DMS 273 treated with DMSO at 0.1 percent for 48 hours (cell line): ENCODE data around the gene MRPL46.
"Not testable (repeated sequence)": the region's sequence is repeated elsewhere in the genome, so short reads cannot be mapped to it uniquely, and the experiment has no call there.

Source experiments
- DNase-seq: peaks from one replicate; lab custom pipeline; 2025; lab: John Stamatoyannopoulos, UW

Gene MRPL46

GRCh38 chr15:88441076-88441730 lies 26.0 kb downstream of the MRPL46 start:
- DNase-seq = no peak

DNA sequence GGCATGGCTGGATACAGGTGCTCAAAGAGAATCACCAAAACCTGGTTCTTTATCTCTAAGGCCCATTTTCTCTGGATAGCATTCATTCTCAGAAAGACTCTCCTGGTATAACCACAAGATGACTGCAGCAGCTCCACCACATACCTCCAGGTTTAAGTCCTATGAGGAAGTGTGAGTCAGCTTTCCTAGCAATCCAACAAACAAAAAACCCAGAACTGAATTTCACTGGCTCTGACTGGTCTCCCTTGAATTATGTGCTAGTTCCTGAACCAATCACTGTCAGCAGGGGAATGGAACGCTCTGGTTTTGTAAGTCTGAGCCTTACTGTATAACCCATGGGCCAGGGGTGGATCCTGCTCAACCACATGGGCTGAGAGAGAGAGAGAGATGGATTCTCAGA lies 27.2 kb downstream of the MRPL46 start:
- DNase-seq = no peak

GRCh38 chr15:88438181-88438580 lies 29.0 kb downstream of the MRPL46 start:
- DNase-seq = no peak

- not testable (repeated sequence) for DNase-seq
Measured at GRCh38 chr15:88434106-88434505, 33.1 kb downstream of the MRPL46 start.

- no peak for DNase-seq
Measured at GRCh38 chr15:88433046-88433685, 34.0 kb downstream of the MRPL46 start.

- no peak for DNase-seq
Measured at GRCh38 chr15:88431441-88431840, 35.7 kb downstream of the MRPL46 start.

GRCh38 chr15:88430051-88430450 lies 37.1 kb downstream of the MRPL46 start:
- DNase-seq = no peak

DNA sequence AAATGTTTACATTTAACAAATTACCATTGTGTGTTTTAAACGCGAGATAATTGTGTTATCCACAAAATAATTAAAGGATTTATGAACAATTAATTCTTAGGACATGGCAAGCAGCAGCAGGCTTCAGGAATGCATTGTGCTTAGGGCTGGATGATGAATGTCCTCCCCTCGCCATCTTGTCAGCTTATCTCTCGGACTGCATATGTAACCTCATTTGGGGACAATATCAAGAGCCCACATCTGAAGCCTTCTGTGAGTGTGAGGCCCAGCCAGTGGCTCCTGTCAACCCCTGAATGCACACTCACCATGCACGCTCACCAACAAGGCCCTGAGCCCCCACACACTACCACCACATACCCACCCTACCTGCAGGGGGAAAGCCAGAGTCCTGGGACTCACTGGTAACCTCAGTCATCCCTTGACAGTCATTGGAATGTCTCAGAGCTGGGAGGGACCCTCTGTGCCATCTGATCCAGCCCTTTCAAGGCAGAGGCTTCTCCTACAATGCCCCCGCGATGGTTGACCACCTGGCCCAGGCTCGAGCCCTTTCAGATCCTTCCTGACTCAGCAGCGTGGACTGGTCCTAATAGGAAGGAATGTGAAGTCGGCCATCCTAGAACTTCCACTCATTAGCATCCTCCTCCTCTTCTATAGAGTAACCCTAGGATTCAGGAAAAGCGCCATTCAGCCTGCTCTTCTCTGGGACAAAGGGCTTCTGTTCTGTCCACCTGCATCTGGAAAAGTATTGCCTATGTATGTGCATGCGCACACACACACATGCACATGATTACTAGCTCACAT lies 38.2 kb downstream of the MRPL46 start:
- DNase-seq = no peak

DNA sequence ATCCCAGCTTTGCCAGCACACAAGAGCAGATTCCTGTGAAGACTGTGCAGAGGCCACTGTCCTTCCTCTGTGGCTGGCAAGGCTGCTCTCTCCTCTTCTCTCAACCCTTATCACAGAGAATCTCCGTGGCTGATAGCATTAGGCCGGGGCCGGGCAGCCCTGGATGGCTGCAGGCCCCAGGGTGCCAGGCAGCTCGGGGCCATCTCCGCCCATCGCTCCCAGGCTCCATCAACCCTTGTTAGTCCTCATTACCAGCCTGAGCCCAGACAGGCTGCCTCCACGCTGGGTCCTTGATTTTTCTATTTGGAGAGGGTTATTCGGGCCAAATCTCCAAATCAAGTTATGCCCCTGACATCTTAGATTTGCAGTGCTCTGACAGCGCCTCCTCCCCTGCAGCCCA lies 39.1 kb downstream of the MRPL46 start:
- no peak for DNase-seq

DNA sequence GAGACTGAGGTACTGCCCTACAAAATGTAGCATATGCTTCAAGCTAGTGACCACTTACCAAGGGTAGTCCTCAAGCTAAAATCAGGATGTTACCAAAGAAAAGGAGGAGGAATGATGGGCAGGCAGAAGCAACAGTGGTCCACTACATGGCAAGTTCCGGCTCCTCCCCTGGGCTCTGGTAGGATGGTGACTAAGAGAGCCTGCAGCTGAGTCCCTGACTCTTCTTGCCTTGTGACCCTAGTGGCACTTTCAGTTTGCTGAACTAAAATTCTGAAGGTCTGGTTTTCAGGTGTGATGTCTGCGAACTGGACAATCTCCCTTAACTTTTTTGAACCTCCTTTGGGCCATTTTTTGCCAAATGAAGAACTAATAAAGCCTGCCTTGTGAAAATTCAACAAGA lies 40.9 kb downstream of the MRPL46 start:
- no peak for DNase-seq

DNA sequence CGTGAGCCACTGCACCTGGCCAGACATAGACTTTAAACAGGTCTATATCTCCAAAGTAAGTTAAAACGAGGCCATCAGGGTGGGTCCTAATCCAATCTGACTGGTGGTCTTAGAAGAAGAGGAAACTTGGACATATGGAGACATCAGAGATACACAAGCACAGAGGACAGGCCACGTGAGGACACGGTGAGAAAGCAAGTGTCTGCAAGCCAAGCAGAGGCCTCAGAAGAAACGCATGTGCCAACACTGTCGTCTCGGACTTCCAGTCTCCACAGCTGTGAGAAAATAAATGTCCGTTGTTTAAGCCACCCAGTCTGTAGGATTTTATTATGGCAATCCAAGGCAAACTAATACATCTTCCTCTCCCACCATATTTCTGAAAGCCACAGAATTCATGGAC lies 43.9 kb downstream of the MRPL46 start:
- DNase-seq = no peak

DNA sequence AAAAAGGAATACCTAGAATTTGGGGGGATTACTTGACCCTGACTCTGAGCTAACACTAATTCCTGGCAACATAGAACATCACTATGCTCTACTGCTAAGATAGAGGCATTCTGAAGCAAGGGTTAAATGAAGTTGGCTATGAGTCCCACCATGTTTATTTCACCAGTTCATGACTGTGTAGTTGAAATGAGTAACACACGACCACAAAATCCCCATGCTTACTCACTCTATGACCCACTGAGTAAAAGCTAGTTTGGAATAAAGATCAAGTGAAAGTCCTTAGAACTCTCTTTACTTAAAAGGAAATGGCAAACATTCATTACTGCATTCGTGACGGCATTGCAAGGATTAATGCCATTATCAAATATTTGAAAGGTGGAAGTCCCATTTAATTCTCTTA lies 47.4 kb downstream of the MRPL46 start:
- DNase-seq = no peak
